ENCODE data around the gene SCRN3.

Gene SCRN3

DNA sequence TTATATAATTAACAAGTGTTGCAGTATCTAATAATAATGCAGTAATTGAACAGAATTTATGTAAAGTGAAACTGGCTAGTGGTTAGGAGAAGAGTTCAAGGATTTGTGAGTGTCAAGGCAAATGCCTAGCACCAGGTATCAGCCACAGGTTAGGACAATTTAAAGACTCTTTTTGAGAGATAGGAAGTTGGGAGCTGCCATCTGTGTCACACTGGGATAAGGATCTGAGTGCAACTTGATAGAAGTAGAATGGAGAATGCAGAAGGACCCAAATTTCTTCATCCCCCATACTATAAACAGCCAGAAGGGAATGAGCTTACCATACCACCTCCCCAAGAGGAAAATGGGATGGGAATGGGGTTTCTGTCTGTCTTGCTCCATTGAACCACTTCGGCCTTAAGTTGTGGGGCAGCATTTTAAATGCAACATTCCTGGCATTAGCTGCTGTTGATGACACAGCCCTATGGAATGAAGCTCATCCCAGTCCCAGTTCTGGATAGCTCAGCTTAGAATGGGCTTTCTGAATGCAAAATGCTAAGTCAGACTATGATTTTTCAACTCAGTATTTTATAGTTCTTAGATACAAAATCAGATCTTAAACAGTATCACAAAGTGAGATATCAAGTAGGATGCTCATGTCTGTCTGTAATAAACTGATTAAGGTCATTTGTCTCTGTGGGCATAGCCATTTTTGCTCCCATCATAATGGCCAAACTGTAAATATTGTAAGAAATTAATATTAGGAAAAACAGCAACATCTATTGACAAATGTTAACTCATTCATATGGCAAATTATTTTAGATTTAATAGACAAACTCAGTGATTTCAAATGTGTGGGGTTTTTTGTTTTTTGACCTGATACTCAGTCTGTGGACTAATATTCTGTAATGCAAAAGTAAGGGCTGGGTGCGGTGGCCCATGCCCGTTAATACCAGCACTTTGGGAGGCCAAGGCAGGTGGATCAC is 47.3 kb downstream of the SCRN3 start:
- Histone ChIP-seq H4K20me1 (ENCODE audit: insufficient read depth, low read length) (no peaks in the 10 kb centered on the region), H3K36me3 (replicated peaks; ENCODE audit: low read depth, low read length) (no peaks in the 10 kb centered on the region), H3K79me2 (ENCODE audit: low read length) (no peaks in the 10 kb centered on the region), H3K4me3 (ENCODE audit: low read length) (no peak overlapping the region), H3K27ac (ENCODE audit: low read length) (no peak overlapping the region), H2AFZ (ENCODE audit: low read depth, low read length) (no peak overlapping the region), H3K9me3 (ENCODE audit: insufficient read depth, low read length) (no peaks in the 10 kb centered on the region), H3K27me3 (ENCODE audit: low read depth, low read length) (no peaks in the 10 kb centered on the region), H3K4me1 (ENCODE audit: low read length) (no peaks in the 10 kb centered on the region), H3K4me2 (ENCODE audit: low read length) (no peak overlapping the region), H3K9ac (ENCODE audit: low read length) (no peak overlapping the region)
- TF ChIP-seq EZH2phosphoT487 (IDR thresholded peaks at IDR 0.05; ENCODE audit: low read depth), result no peak
- TF ChIP-seq, protein P1, sequence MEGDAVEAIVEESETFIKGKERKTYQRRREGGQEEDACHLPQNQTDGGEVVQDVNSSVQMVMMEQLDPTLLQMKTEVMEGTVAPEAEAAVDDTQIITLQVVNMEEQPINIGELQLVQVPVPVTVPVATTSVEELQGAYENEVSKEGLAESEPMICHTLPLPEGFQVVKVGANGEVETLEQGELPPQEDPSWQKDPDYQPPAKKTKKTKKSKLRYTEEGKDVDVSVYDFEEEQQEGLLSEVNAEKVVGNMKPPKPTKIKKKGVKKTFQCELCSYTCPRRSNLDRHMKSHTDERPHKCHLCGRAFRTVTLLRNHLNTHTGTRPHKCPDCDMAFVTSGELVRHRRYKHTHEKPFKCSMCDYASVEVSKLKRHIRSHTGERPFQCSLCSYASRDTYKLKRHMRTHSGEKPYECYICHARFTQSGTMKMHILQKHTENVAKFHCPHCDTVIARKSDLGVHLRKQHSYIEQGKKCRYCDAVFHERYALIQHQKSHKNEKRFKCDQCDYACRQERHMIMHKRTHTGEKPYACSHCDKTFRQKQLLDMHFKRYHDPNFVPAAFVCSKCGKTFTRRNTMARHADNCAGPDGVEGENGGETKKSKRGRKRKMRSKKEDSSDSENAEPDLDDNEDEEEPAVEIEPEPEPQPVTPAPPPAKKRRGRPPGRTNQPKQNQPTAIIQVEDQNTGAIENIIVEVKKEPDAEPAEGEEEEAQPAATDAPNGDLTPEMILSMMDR (IDR thresholded peaks at IDR 0.05; ENCODE audit: low read depth, low read length), result peak; percentile 38

DNA sequence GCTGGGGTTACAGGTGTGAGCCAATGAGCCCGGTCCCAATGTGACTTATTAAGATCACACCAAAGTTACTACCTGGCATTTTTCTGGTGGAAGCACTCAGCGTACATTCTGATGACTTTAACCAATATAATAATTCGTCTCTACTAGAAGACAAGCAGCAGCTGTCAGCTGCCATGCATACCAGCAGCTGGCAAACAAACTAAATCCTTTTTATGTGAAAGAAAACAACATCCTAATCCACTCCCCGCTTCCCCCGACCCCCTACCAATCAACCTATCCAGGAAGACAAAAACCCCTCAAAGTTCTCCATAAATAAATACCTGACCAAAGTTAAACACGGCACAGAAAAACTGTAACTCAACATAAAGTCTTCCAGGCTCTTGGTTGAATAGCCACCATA is 49.2 kb downstream of the SCRN3 start:
- Histone ChIP-seq H3K4me1 (ENCODE audit: low read length) (no peaks in the 10 kb centered on the region), H3K9me3 (ENCODE audit: insufficient read depth, low read length) (no peaks in the 10 kb centered on the region), H3K36me3 (replicated peaks; ENCODE audit: low read depth, low read length) (no peaks in the 10 kb centered on the region), H3K4me3 (ENCODE audit: low read length) (no peak overlapping the region), H3K27me3 (ENCODE audit: low read depth, low read length) (no peaks in the 10 kb centered on the region), H3K79me2 (ENCODE audit: low read length) (no peaks in the 10 kb centered on the region), H4K20me1 (ENCODE audit: insufficient read depth, low read length) (no peaks in the 10 kb centered on the region), H3K27ac (ENCODE audit: low read length) (no peak overlapping the region), H3K9ac (ENCODE audit: low read length) (no peak overlapping the region), H3K4me2 (ENCODE audit: low read length) (no peak overlapping the region), H2AFZ (ENCODE audit: low read depth, low read length) (no peak overlapping the region)
- TF ChIP-seq, protein P1 (IDR thresholded peaks at IDR 0.05; ENCODE audit: low read depth, low read length), result no peak
- TF ChIP-seq EZH2phosphoT487 (IDR thresholded peaks at IDR 0.05; ENCODE audit: low read depth), result no peak

DNA sequence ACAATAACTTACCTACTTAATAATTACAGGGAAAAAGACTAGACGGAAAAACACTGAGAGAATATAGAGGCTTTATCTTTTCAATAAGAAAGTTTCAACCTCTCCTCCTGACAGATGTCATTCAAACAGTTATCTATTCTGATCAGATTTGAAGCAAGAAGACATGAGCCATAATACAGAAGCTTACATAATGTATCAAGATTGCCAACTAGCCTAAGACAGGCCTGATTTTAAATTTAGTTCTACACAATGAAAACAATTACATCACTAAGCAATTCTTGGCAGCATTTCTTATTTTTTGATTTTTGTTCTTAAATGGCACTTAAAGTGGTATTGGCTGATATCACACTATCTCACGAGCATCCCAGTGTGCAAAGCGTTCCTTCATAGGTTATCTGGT is 49.7 kb downstream of the SCRN3 start:
- Histone ChIP-seq H3K27me3 (ENCODE audit: low read depth, low read length) (no peaks in the 10 kb centered on the region), H4K20me1 (ENCODE audit: insufficient read depth, low read length) (no peaks in the 10 kb centered on the region), H3K27ac (ENCODE audit: low read length) (no peak overlapping the region), H3K4me1 (ENCODE audit: low read length) (peaks cover under 1% of the 10 kb centered on the region), H3K36me3 (replicated peaks; ENCODE audit: low read depth, low read length) (no peaks in the 10 kb centered on the region), H3K4me2 (ENCODE audit: low read length) (no peak overlapping the region), H2AFZ (ENCODE audit: low read depth, low read length) (no peak overlapping the region), H3K4me3 (ENCODE audit: low read length) (no peak overlapping the region), H3K9me3 (ENCODE audit: insufficient read depth, low read length) (no peaks in the 10 kb centered on the region), H3K79me2 (ENCODE audit: low read length) (no peaks in the 10 kb centered on the region), H3K9ac (ENCODE audit: low read length) (no peak overlapping the region)
- TF ChIP-seq, protein P1 (IDR thresholded peaks at IDR 0.05; ENCODE audit: low read depth, low read length), result no peak

GRCh38 chr2:174446531-174446930 is 51.0 kb downstream of the SCRN3 start:
- Histone ChIP-seq H3K9me3 (ENCODE audit: insufficient read depth, low read length) (no peaks in the 10 kb centered on the region), H3K9ac (ENCODE audit: low read length) (no peak overlapping the region), H3K27ac (ENCODE audit: low read length) (no peak overlapping the region), H3K4me2 (ENCODE audit: low read length) (no peak overlapping the region), H3K27me3 (ENCODE audit: low read depth, low read length) (no peaks in the 10 kb centered on the region), H2AFZ (ENCODE audit: low read depth, low read length) (no peak overlapping the region), H3K36me3 (replicated peaks; ENCODE audit: low read depth, low read length) (no peaks in the 10 kb centered on the region), H4K20me1 (ENCODE audit: insufficient read depth, low read length) (no peaks in the 10 kb centered on the region), H3K79me2 (ENCODE audit: low read length) (no peaks in the 10 kb centered on the region), H3K4me3 (ENCODE audit: low read length) (no peak overlapping the region), H3K4me1 (ENCODE audit: low read length) (peaks cover 4% of the 10 kb centered on the region)
- TF ChIP-seq, protein P1 (IDR thresholded peaks at IDR 0.05; ENCODE audit: low read depth, low read length), result no peak
- no peak for TF ChIP-seq EZH2phosphoT487 (IDR thresholded peaks at IDR 0.05; ENCODE audit: low read depth)

Measured in OCI-LY3 (cell line).